HepG2 (cell line): ENCODE results near the gene G6PC3. TPM values are rescaled to one million over a fixed set of nuclear protein-coding genes. Genes with fewer than 3 reads are reported as not detected.

Source experiments
- NFKB2 ChIP-seq: sonication (generic); formaldehyde crosslinking; IDR thresholded peaks from 2 replicates; pipeline ENCODE4 v1.4.0; 2020; ENCODE audit warnings: missing genetic modification reagents, borderline replicate concordance
- PATZ1 ChIP-seq: sonication (generic); formaldehyde crosslinking; IDR thresholded peaks from 2 replicates; pipeline ENCODE4 v1.4.0; 2020; ENCODE audit warnings: missing genetic modification reagents
- TBX2 ChIP-seq: sonication (generic); formaldehyde crosslinking; IDR thresholded peaks from 2 replicates; pipeline ENCODE4 v1.5.0; 2020; ENCODE audit warnings: missing genetic modification reagents, mild to moderate bottlenecking, borderline replicate concordance
- TGIF2 ChIP-seq: IDR thresholded peaks from 2 replicates; pipeline ENCODE4 v1.6.1; 2016; ENCODE audit warnings: control low read depth, missing compliant biosample characterization
- ZMYM2 ChIP-seq: sonication (generic); formaldehyde crosslinking; IDR thresholded peaks from 2 replicates; pipeline ENCODE4 v1.8.0; 2022; ENCODE audit warnings: mild to moderate bottlenecking, missing genetic modification reagents
- ZNF570 ChIP-seq: sonication (generic); formaldehyde crosslinking; IDR thresholded peaks from 2 replicates; pipeline ENCODE4 v1.4.0; 2020; ENCODE audit warnings: mild to moderate bottlenecking, missing genetic modification reagents, borderline replicate concordance
- ZNF850 ChIP-seq: sonication (generic); formaldehyde crosslinking; conservative IDR thresholded peaks from 2 replicates; pipeline ENCODE4 v1.9.0; 2021; ENCODE audit warnings: mild to moderate bottlenecking, missing genetic modification reagents
- polyA plus RNA-seq, 8 experiments: library from polyadenylated mRNA; depleted of rRNA in 3 of 8; stranded (reverse) in 7 of 8; unstranded in 1 of 8; fragments of >200 nt; fragmentation: Illumina TruSeq in 4 of 8; extraction: Trizol in 4 of 8; gene quantifications; 2 replicates each; pipeline versions ENCODE4 v1.2.1 to v1.2.3, GENCODE V29; 2011 to 2016; ENCODE audit warnings: low read depth in 4 of 8, missing spikeins in 1 of 8, mixed read lengths in 1 of 8; ENCODE audit not compliant: insufficient read depth in 1 of 8
- total RNA-seq, 5 experiments: library from RNA; depleted of rRNA; stranded (reverse); fragments of >200 nt; fragmentation: Illumina TruSeq; extraction: Trizol; gene quantifications; 2 replicates each; pipeline ENCODE4 v1.2.3, GENCODE V29; 2016; ENCODE audit warnings: low read depth in 1 of 5
- TF ChIP-seq, protein P1 (sequence below): sonication (generic); formaldehyde crosslinking; IDR thresholded peaks from 2 replicates; pipeline ENCODE4 v1.5.1; 2020; ENCODE audit warnings: mild to moderate bottlenecking, missing genetic modification reagents, moderate library complexity

Gene G6PC3
- total and polyA plus RNA-seq, 2 of the 13 experiments (the other 11 are each of a cell fraction or from before 2014, with no cell fraction given): 38.5 to 75.8 TPM

GRCh38 chr17:44113868-44114840 lies 43.6 kb downstream of the G6PC3 start (continued):
- TF ChIP-seq, protein P1, sequence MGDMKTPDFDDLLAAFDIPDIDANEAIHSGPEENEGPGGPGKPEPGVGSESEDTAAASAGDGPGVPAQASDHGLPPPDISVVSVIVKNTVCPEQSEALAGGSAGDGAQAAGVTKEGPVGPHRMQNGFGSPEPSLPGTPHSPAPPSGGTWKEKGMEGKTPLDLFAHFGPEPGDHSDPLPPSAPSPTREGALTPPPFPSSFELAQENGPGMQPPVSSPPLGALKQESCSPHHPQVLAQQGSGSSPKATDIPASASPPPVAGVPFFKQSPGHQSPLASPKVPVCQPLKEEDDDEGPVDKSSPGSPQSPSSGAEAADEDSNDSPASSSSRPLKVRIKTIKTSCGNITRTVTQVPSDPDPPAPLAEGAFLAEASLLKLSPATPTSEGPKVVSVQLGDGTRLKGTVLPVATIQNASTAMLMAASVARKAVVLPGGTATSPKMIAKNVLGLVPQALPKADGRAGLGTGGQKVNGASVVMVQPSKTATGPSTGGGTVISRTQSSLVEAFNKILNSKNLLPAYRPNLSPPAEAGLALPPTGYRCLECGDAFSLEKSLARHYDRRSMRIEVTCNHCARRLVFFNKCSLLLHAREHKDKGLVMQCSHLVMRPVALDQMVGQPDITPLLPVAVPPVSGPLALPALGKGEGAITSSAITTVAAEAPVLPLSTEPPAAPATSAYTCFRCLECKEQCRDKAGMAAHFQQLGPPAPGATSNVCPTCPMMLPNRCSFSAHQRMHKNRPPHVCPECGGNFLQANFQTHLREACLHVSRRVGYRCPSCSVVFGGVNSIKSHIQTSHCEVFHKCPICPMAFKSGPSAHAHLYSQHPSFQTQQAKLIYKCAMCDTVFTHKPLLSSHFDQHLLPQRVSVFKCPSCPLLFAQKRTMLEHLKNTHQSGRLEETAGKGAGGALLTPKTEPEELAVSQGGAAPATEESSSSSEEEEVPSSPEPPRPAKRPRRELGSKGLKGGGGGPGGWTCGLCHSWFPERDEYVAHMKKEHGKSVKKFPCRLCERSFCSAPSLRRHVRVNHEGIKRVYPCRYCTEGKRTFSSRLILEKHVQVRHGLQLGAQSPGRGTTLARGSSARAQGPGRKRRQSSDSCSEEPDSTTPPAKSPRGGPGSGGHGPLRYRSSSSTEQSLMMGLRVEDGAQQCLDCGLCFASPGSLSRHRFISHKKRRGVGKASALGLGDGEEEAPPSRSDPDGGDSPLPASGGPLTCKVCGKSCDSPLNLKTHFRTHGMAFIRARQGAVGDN (CRISPR knock-in tag): peak; percentile 70
- no peak for TF ChIP-seq TBX2 (CRISPR knock-in tag)
- TF ChIP-seq NFKB2 (CRISPR knock-in tag): 0 out of 2 replicates have a peak, but pooled peaks have one; percentile 42
- no peak for TF ChIP-seq TGIF2 (CRISPR knock-in tag)
- no peak for TF ChIP-seq ZNF570 (CRISPR knock-in tag)
- TF ChIP-seq ZNF850 (CRISPR knock-in tag): no peak
- no peak for TF ChIP-seq ZMYM2 (CRISPR knock-in tag)
- 0 out of 2 replicates have a peak, but pooled peaks have one; percentile 11 for TF ChIP-seq PATZ1 (CRISPR knock-in tag)
